Type B pancreatic cell (in vitro differentiated cells): ENCODE data around the gene RFPL3. TPM values are rescaled to one million over a fixed set of nuclear protein-coding genes. Genes with fewer than 3 reads are reported as not detected.
"Not testable (repeated sequence)": the region's sequence is repeated elsewhere in the genome, so short reads cannot be mapped to it uniquely, and the experiment has no call there.

Experiments used
- DNase-seq: peaks from one replicate; pipeline ENCODE4 v3.0.0; 2021; ENCODE audit warnings: mixed read lengths; ENCODE audit not compliant: unreplicated experiment; ENCODE audit errors: extremely low spot score
- H3K27ac Mint-ChIP-seq: 2 replicates; pipeline ENCODE4 v1.8.0; 2021; ENCODE audit warnings: mild to moderate bottlenecking, mixed read lengths
- H3K27me3 Mint-ChIP-seq: 2 replicates; pipeline ENCODE4 v1.8.0; 2021; ENCODE audit warnings: mixed read lengths
- H3K36me3 Mint-ChIP-seq: 2 replicates; pipeline ENCODE4 v1.8.0; 2021; ENCODE audit warnings: mixed read lengths
- H3K4me1 Mint-ChIP-seq: one replicate; pipeline ENCODE4 v1.8.0; 2021; ENCODE audit warnings: mixed read lengths; ENCODE audit not compliant: unreplicated experiment
- H3K4me3 Mint-ChIP-seq: 2 replicates; pipeline ENCODE4 v1.8.0; 2021; ENCODE audit warnings: mild to moderate bottlenecking, mixed read lengths
- H3K9me3 Mint-ChIP-seq: 2 replicates; pipeline ENCODE4 v1.8.0; 2021; ENCODE audit warnings: mixed read lengths
- CTCF ChIP-seq: fragments of 200-600 bp; sonication (generic); conservative IDR thresholded peaks from 2 replicates; pipeline ENCODE4 v1.5.0; 2021; ENCODE audit warnings: antibody characterized with exemption, mild to moderate bottlenecking
- total RNA-seq: library from RNA; stranded (reverse); gene quantifications from 2 replicates; pipeline ENCODE4 v1.2.1, GENCODE V29; 2021; ENCODE audit warnings: low replicate concordance

The RFPL3 gene
- total RNA-seq, 1 donor from 2014 or later = 0.24 TPM

DNA sequence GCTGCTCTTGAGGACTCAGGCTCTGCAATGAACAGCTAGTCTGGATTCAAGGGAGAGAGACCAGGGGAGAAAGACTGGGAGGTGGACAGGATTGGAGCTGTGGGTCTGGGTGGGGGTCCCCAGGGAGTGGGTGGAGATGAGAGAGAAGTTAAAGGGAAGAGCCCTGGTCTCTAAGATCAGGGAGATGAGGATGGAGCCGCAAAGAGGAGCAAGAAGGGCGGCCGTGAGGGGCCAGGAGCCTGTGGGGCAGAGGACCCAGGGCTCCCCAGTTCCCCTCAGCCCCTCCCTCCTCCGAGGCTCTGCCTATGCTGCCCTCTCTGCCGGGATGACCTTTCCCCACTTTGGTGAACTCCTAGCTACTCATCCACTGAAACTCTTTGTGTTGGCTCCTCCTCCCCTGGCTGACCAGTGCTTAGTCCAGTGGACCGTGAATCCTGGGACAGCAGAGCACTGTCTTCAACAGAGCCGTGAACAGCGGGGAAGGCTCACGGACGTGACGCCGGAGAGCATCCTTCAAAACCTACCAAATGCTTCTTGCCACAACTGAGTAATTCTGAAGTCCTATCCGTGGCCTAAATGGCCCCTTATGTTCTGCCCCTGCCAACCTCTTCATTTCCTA lies 16.4 kb upstream of the RFPL3 start:
- TF ChIP-seq CTCF = no peak
- peak; percentile 52 for DNase-seq
- no peaks in the 10 kb centered on the region for H3K9me3 Mint-ChIP-seq
- peaks cover 51% of the 10 kb centered on the region for H3K27me3 Mint-ChIP-seq
- H3K27ac Mint-ChIP-seq = no peak overlapping the region
- peaks cover 9% of the 10 kb centered on the region for H3K4me1 Mint-ChIP-seq
- H3K4me3 Mint-ChIP-seq = no peak overlapping the region
- H3K36me3 Mint-ChIP-seq = no peaks in the 10 kb centered on the region

- Mint-ChIP-seq H3K9me3 (no peaks in the 10 kb centered on the region), H3K27ac (no peak overlapping the region), H3K4me1 (peaks cover 4% of the 10 kb centered on the region), H3K36me3 (no peaks in the 10 kb centered on the region), H3K27me3 (peaks cover 49% of the 10 kb centered on the region), H3K4me3 (no peak overlapping the region)
- TF ChIP-seq CTCF = no peak
- no peak for DNase-seq
Measured at GRCh38 chr22:32342977-32343376, 14.7 kb upstream of the RFPL3 start.

GRCh38 chr22:32343941-32344340 lies 13.7 kb upstream of the RFPL3 start:
- Mint-ChIP-seq H3K9me3 (no peaks in the 10 kb centered on the region), H3K4me3 (no peak overlapping the region), H3K27me3 (peaks cover 44% of the 10 kb centered on the region), H3K27ac (no peak overlapping the region), H3K36me3 (no peaks in the 10 kb centered on the region), H3K4me1 (peaks cover 4% of the 10 kb centered on the region)
- DNase-seq = no peak
- no peak for TF ChIP-seq CTCF

DNA sequence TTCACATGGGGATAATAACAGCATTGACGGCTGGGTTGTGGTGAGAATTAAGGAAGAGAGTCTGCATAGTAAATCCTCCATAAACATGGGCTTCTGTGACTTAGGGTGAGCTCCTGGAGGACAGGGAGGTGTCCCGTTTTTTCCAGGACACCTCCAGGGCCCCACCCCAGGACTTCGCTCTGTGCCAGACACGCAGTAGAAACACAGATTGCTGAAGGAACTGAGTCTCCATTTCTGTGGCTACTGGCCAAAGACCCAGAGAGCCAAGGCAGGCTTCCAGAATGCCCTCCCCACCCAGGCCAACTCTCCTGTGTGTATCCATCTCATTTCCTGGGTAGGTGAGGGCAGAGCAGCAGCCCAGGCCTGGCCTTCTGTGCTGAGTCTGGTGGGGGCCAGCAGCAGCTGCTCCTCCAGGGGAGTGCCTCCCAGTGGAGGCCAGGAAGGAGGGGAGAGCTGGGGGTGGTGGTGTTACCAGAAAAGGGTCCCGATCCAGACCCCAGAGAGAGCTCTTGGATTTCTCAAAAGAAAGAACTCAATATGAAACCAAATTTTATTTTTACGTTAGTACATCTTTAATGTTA lies 9.5 kb upstream of the RFPL3 start:
- TF ChIP-seq CTCF = no peak
- no peaks in the 10 kb centered on the region for H3K4me1 Mint-ChIP-seq
- DNase-seq = peak; percentile 37
- H3K36me3 Mint-ChIP-seq = no peaks in the 10 kb centered on the region
- H3K27ac Mint-ChIP-seq = no peak overlapping the region
- H3K27me3 Mint-ChIP-seq = peaks cover 18% of the 10 kb centered on the region
- no peaks in the 10 kb centered on the region for H3K9me3 Mint-ChIP-seq
- no peak overlapping the region for H3K4me3 Mint-ChIP-seq

- not testable (repeated sequence) for H3K36me3 Mint-ChIP-seq, DNase-seq, H3K27me3 Mint-ChIP-seq, H3K4me3 Mint-ChIP-seq, H3K27ac Mint-ChIP-seq, H3K9me3 Mint-ChIP-seq, H3K4me1 Mint-ChIP-seq
Measured at GRCh38 chr22:32351875-32352274, 5.8 kb upstream of the RFPL3 start.

- no peak for TF ChIP-seq CTCF
- no peaks in the 10 kb centered on the region for H3K27me3 Mint-ChIP-seq
- H3K9me3 Mint-ChIP-seq = no peaks in the 10 kb centered on the region
- H3K27ac Mint-ChIP-seq = no peak overlapping the region
- no peak for DNase-seq
- H3K4me3 Mint-ChIP-seq = no peak overlapping the region
- H3K4me1 Mint-ChIP-seq = no peaks in the 10 kb centered on the region
- H3K36me3 Mint-ChIP-seq = no peaks in the 10 kb centered on the region
Measured at GRCh38 chr22:32352681-32353080, 5.0 kb upstream of the RFPL3 start.
